IPS DF 4.7 (cell line): ENCODE data around the gene SAFB.
"Not testable (repeated sequence)": the region's sequence is repeated elsewhere in the genome, so short reads cannot be mapped to it uniquely, and the experiment has no call there.

Source experiments
- DNase-seq: peaks from one replicate; pipeline ENCODE4 v3.0.0-alpha.2; 2013; ENCODE audit warnings: low spot score; ENCODE audit errors: extremely low read depth

The SAFB gene

DNA sequence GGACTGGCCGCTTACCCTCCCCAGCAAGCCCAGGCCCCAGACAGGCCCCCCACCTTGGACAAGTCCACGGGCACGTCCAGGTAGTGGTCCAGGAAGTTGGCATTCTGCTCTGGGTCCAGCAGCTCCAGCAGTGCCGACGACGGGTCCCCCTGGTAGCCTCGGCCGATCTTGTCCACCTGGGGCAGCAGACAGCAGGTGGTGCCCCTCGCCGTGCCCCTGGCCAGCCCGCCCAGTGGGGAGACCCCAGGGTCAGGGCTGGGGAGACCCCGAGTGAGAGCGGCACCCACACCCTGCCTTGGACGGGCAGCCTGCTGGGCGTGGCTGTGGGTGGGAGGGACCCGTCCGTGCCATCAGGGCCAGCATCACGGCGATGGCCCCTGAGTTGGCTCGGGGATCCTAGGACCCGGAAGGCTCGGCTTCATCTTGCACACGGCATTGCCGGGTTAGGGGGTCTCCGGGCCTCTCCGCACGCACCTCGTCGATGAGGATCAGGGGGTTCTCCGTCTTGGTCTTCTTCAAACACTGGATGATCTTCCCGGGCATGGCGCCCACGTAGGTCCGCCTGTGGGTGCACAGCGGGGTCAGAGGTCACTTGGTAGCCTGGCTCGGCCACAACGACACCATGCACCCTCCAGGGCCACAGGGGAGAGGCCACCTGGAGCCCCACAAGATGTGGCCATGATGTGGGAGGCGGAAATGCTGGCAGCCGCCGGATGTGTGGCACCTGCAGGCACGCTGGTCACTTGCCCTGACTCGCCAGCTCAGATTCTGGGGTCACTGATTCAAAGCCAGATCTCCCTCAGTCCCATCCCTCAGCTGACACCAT, 73.5 kb downstream of the SAFB start:
- DNase-seq = no peak

GRCh38 chr19:5697022-5697889, 74.4 kb downstream of the SAFB start:
- no peak for DNase-seq

DNA sequence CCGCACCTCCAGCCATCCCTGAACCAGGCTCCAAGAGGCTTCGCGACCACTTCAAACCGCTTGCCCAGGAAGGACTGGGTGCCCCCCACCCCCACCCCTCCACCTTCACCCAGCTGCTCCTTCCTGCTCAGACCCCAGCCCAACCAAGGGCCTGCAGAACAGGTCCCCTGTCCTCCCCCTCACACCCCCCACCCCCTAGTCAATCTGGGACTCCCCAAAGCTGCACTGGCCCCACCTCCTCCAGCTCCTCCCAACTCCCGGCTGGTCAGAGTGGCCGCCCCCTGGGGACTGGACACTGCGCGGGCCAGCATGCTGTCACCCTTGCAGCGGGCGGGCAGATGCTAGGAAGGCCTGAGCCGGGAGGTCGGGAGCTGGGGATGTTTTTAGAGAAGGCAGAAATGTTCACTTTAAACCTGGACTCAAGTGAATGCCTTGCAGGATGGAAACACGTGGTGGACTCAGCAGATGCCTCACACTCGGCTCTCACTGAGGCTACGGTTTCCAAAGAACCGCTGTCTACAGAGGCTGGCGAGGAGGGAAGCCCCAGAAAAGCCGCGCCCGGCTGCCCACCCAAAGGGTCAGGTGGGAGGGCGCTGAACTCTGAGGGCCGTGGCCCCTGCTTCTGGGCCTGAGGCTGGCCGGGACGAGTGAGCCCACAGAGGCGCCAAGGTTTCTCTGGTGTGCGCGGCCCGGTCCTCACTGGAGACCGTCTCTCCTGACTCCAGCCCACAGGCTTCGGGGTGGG, 75.2 kb downstream of the SAFB start:
- no peak for DNase-seq

GRCh38 chr19:5698635-5699422, 75.9 kb downstream of the SAFB start:
- no peak for DNase-seq

DNA sequence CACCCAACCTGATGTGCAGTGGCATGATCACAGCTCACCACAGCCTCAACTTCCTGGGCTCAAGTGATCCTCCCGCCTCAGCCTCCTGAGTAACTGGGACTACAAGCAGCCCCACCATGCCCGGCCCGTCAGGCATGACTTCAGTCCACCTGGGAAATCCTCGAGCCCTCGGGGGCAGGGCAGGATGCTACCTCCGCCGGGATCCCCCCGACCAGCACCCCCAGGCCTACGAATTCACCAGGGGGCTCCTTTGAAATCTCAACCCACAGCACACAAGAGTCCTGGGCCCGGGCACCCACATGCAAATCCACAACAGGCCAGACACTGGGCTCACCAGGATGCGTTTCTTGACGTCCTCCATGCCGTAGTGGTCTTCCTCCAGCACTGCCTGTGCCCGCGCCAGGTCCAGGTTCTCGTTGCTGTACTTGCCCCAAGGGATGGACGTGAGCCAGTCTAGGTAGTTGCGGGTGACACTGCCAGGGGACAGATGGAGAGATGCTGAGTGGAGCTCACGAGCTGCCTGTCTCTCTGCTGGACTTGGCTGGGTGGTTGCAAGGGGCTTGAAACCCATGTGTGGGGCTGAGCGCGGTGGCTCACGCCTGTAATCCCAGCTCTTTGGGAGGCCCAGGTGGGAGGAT, 77.7 kb downstream of the SAFB start:
- DNase-seq = no peak

DNA sequence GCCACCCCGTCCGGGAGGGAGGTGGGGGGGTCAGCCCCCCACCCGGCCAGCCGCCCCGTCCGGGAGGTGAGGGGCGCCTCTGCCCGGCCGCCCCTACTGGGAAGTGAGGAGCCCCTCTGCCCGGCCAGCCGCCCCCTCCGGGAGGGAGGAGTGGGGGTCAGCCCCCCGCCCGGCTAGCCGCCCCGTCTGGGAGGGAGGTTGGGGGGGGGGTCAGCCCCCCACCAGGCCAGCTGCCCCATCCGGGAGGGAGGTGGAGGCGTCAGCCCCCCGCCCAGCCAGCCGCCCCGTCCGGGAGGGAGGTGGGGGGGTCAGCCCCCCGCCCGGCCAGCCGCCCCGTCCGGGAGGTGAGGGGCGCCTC, 79.1 kb downstream of the SAFB start:
- not testable (repeated sequence) for DNase-seq

- no peak for DNase-seq
These were observed 81.2 kb downstream of the SAFB start for GRCh38 chr19:5703819-5704818.

DNA sequence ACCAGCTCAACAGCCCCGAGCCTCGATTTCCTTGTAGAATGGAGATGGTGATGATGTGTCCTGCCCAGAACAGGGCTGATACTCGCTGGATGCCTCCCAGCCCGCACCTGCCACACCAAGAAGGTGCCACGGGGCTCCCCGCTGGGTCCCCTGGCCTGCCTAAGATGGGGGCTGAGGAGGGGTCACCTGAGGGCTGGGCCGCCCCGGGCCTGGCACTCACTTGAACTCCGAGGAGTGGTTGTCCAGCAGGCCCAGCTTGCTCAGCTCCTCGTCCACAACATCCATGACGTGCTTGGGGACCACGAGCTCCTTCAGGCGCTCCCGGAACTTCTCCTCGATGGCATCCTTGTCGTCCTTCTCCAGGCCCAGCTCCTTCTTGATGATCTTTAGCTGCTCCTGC, 82.7 kb downstream of the SAFB start:
- DNase-seq = no peak

DNA sequence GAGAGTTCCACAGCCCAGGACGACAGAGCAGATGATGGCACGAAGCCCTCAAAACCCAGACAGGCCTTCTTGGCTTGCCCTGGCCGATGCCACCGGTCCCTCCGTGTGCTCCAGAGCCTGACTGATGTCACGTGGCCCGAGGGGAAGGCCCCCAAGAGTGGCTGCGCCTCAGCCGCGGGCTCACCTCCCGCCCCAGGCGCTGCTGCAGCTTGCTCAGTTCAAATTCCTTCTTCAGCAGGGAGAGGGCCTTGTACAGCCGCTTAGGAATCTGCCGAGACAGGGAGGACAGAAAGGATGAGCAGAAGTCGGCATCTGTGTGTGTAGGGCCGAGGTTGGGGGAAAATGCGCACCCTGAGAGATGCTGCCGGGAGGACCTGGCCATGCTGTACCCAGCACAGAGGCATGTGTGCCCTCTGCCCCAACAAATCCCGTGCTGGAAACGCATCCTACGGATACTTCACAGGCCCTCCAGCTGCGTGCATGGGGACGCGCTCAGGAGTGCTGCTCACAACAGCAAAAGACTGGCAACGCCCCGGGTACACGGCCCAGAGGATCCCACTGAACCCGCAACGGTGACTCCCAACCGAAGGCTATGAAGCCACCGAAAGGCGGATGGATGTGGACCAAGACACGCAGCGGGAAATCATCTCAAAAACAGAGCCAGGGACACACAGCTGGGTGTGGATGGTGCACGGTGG, 84.1 kb downstream of the SAFB start:
- no peak for DNase-seq

DNA sequence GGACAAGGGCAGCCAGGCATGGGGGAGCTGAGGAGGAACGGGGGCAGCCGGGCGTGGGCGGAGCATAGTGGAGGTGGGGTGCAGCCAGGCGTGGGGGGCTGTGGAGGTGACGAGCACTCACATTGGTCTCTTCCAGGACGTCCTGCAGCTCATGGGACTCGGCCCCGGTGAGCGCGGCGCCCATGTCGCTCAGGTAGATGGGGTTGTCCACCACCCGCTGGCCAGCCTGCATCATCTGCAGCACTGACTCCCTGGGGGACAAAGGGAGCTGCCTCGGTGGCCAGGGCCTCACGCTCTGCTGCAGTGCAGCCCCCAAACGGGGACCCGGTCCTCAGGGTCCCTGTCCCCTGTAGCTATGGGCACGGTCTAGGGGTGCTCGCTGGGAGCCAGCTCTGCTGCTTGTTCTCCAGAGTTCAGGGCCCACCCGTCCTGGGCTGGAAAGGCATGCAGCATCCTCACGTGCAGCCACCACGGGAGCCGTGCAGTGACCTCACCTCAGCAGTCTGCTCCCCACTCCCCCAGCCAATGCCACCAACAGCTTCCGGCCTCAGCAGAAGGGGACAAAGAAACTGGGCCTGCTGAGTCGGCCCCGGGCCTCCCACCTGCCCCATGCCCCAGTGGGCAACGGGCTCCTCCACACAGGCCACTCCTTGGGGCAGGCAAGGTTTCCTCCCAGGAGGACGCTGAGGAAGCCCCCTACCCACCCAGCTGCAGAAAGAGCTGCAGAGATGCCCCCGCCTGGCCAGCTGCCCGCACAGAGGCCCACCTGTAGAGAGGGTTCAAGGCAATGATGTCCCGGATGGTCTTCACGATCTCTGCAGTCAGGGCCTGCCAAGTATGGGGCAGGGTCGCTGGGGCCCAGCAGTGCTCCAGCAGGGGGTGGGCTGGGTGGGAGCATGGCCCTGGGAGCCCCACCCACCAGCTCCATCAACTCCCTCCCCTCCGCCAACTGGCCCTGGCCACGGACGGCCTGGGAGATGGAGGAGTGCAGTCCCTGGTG, 85.0 kb downstream of the SAFB start:
- no peak for DNase-seq

DNA sequence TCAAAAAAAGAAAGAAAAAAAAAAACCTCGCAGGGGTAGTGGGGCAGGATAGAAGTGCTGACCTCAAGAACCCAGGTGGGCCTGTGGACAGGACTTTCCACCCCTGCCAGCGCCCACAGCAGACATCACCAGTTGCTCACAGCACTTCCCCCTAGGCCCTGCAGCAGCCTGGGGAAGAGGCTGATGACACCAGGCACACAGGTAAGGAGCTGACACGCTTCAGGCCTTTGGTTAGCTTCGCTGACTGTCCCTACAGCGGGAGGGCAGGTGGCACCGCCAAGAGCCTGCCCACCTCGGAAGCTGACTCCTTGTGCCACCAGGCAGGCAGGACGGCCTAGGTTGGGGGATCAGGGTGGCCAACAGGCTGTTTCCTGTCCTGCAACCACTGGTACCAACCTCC, 88.1 kb downstream of the SAFB start:
- no peak for DNase-seq

- no peak for DNase-seq
These were observed 88.9 kb downstream of the SAFB start for GRCh38 chr19:5711713-5712161.

DNA sequence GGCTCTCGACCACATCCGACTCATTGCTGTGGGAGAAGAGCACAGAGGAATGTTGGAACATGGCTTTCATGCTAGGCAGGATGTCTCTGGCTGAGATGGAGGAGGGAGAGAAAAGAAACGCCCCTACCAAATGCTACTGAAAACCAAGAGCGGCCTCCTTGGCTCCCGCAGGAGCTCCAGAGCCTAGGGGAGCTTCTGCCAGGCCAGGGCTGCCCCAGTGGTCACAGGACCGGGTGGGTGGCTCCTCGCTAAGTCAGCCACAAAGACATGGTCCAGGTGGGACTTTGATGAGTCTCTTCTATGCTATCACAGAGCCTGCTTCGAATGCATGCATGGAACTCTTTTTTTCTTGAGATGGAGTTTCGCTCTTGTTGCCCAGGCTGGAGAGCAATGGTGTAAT, 90.3 kb downstream of the SAFB start:
- DNase-seq = no peak

DNA sequence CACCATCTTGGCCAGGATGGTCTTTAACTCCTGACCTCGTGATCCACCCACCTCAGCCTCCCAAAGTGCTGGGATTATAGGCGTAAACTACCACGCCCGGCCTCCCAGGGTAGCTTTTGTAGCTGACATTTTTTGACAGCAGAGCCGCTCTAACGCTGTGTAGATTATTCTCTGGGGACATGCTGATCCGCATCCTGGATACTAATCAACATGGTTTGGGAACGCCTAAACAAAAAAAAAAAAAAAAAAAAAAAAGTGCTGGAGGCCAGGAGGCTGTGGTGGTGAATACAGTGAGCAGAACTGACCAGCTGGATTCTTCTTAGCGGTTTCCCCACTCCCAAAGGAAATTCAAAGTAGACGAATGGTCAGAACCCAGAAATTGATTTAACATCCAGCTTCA, 91.9 kb downstream of the SAFB start:
- DNase-seq = no peak

GRCh38 chr19:5717215-5717935, 94.5 kb downstream of the SAFB start:
- no peak for DNase-seq
